SK-N-SH treated with all-trans-retinoic acid at 6 μM for 48 hours (cell line): Measurements from ENCODE around the gene CDHR3.

Experiments used
- ATAC-seq: fragments of 200-7000 bp; cut with Tn5 transposase; 3 replicates; pipeline ENCODE4 v1.9.1; 2020; ENCODE audit warnings: mild to moderate bottlenecking, moderate library complexity
- ARNTL ChIP-seq: fragments of 450-650 bp; formaldehyde crosslinking; IDR thresholded peaks from 2 replicates; pipeline ENCODE4 v1.5.0; 2020; ENCODE audit warnings: low read depth, mild to moderate bottlenecking, moderate library complexity, borderline replicate concordance
- BACH2 ChIP-seq: fragments of 250-450 bp; sonication (Bioruptor Pico); IDR thresholded peaks from 2 replicates; pipeline ENCODE4 v1.9.0; 2021; ENCODE audit warnings: mild to moderate bottlenecking, borderline replicate concordance
- CREB5 ChIP-seq: fragments of 250-450 bp; sonication (Bioruptor Pico); IDR thresholded peaks from 2 replicates; pipeline ENCODE4 v1.5.1; 2020; ENCODE audit warnings: low read depth, mild to moderate bottlenecking, moderate library complexity
- CSDC2 ChIP-seq: fragments of 250-450 bp; sonication (Bioruptor Pico); IDR thresholded peaks from 2 replicates; pipeline ENCODE4 v1.5.0; 2020; ENCODE audit warnings: mild to moderate bottlenecking, moderate library complexity
- CSRNP3 ChIP-seq: fragments of 250-450 bp; sonication (Bioruptor Pico); IDR thresholded peaks from 2 replicates; pipeline ENCODE4 v1.5.1; 2021; ENCODE audit warnings: mild to moderate bottlenecking, moderate library complexity
- ESRRG ChIP-seq: fragments of 250-450 bp; sonication (Bioruptor Pico); IDR thresholded peaks from 2 replicates; pipeline ENCODE4 v1.6.1; 2021; ENCODE audit warnings: mild to moderate bottlenecking
- GLIS3 ChIP-seq: fragments of 250-450 bp; sonication (Bioruptor Pico); IDR thresholded peaks from 2 replicates; pipeline ENCODE4 v1.5.0; 2020; ENCODE audit warnings: mild to moderate bottlenecking, moderate library complexity
- ISL1 ChIP-seq: fragments of 250-450 bp; sonication (Bioruptor Pico); IDR thresholded peaks from 2 replicates; pipeline ENCODE4 v2.1.2; 2022; ENCODE audit warnings: mild to moderate bottlenecking, moderate library complexity
- OSR1 ChIP-seq: fragments of 250-450 bp; sonication (Bioruptor Pico); IDR thresholded peaks from 2 replicates; pipeline ENCODE4 v1.8.0; 2022; ENCODE audit warnings: moderate library complexity, mild to moderate bottlenecking, inconsistent platforms
- POU6F1 ChIP-seq: fragments of 250-450 bp; sonication (Bioruptor Pico); IDR thresholded peaks from 2 replicates; pipeline ENCODE4 v1.8.0; 2021; ENCODE audit warnings: low read depth, mild to moderate bottlenecking, moderate library complexity, borderline replicate concordance
- PPARA ChIP-seq: fragments of 250-450 bp; sonication (Bioruptor Pico); IDR thresholded peaks from 2 replicates; pipeline ENCODE4 v1.5.0; 2020; ENCODE audit warnings: mild to moderate bottlenecking, borderline replicate concordance
- RARB ChIP-seq: fragments of 250-450 bp; sonication (Bioruptor Pico); IDR thresholded peaks from 2 replicates; pipeline ENCODE4 v1.8.0; 2021; ENCODE audit warnings: mild to moderate bottlenecking, moderate library complexity
- TCF4 ChIP-seq: fragments of 250-450 bp; sonication (Bioruptor Pico); IDR thresholded peaks from 2 replicates; pipeline ENCODE4 v1.8.0; 2021; ENCODE audit warnings: mild to moderate bottlenecking, moderate library complexity, borderline replicate concordance
- TOX ChIP-seq: fragments of 250-450 bp; sonication (Bioruptor Pico); IDR thresholded peaks from 2 replicates; pipeline ENCODE4 v1.8.0; 2021; ENCODE audit warnings: mild to moderate bottlenecking, moderate library complexity, borderline replicate concordance
- ZC3H10 ChIP-seq: fragments of 250-450 bp; sonication (Bioruptor Pico); IDR thresholded peaks from 2 replicates; pipeline ENCODE4 v1.5.1; 2021; ENCODE audit warnings: mild to moderate bottlenecking, moderate library complexity
- ZFP3 ChIP-seq: fragments of 250-450 bp; sonication (Bioruptor Pico); IDR thresholded peaks from 2 replicates; pipeline ENCODE4 v1.5.0; 2020; ENCODE audit warnings: mild to moderate bottlenecking, moderate library complexity
- ZNF565 ChIP-seq: fragments of 450-650 bp; formaldehyde crosslinking; conservative IDR thresholded peaks from 2 replicates; pipeline ENCODE4 v1.5.0; 2020; ENCODE audit warnings: low read depth, mild to moderate bottlenecking, moderate library complexity
- ZNF70 ChIP-seq: fragments of 450-650 bp; formaldehyde crosslinking; IDR thresholded peaks from 2 replicates; pipeline ENCODE4 v1.5.0; 2020; ENCODE audit warnings: mild to moderate bottlenecking, moderate library complexity
- ZNF8 ChIP-seq: fragments of 450-650 bp; formaldehyde crosslinking; IDR thresholded peaks from 2 replicates; pipeline ENCODE4 v1.5.0; 2020; ENCODE audit warnings: mild to moderate bottlenecking, moderate library complexity
- TF ChIP-seq, protein P1 (sequence below): fragments of 250-450 bp; sonication (Bioruptor Pico); IDR thresholded peaks from 2 replicates; pipeline ENCODE4 v1.8.0; 2020; ENCODE audit warnings: mild to moderate bottlenecking, moderate library complexity, borderline replicate concordance

Gene CDHR3

DNA sequence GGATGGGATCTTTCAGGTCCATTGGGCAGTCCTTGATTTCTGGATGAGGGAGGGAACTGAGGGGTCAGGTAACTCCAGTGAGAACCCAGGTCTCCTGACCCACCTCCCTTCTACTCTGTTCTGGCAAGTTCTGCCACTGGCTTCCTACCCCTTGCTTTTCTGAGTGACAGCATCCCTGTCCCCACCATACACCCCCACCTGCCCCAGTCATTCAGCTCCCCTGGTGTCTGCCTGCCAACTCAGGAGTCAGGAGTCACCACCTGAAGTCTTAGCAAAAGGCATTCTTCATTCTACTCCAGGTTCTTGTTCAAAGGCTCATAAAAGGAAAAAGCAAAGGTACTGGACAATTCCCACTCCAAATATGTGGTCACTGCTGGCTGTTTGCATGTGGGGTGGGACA is 26.6 kb downstream of the CDHR3 start:
- TF ChIP-seq ZFP3 (CRISPR knock-in tag) (no peak), TCF4 (CRISPR knock-in tag) (no peak), RARB (CRISPR knock-in tag) (no peak), GLIS3 (CRISPR knock-in tag) (no peak), PPARA (CRISPR knock-in tag) (no peak), POU6F1 (CRISPR knock-in tag) (no peak), CSRNP3 (CRISPR knock-in tag) (no peak), OSR1 (CRISPR knock-in tag) (no peak), ESRRG (CRISPR knock-in tag) (no peak), ISL1 (no peak), ZC3H10 (CRISPR knock-in tag) (no peak)
- no peak for ATAC-seq

GRCh38 chr7:105990141-105990540 is 27.1 kb downstream of the CDHR3 start:
- TF ChIP-seq CREB5 (CRISPR knock-in tag): no peak
- no peak for TF ChIP-seq ZNF8 (CRISPR knock-in tag)
- no peak for TF ChIP-seq ARNTL (CRISPR knock-in tag)
- no peak for TF ChIP-seq ZNF70
- TF ChIP-seq ESRRG (CRISPR knock-in tag): no peak
- TF ChIP-seq, protein P1, sequence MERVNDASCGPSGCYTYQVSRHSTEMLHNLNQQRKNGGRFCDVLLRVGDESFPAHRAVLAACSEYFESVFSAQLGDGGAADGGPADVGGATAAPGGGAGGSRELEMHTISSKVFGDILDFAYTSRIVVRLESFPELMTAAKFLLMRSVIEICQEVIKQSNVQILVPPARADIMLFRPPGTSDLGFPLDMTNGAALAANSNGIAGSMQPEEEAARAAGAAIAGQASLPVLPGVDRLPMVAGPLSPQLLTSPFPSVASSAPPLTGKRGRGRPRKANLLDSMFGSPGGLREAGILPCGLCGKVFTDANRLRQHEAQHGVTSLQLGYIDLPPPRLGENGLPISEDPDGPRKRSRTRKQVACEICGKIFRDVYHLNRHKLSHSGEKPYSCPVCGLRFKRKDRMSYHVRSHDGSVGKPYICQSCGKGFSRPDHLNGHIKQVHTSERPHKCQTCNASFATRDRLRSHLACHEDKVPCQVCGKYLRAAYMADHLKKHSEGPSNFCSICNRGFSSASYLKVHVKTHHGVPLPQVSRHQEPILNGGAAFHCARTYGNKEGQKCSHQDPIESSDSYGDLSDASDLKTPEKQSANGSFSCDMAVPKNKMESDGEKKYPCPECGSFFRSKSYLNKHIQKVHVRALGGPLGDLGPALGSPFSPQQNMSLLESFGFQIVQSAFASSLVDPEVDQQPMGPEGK: no peak
- no peak for TF ChIP-seq ZC3H10 (CRISPR knock-in tag)
- TF ChIP-seq POU6F1 (CRISPR knock-in tag): no peak
- ATAC-seq: no peak

GRCh38 chr7:105990727-105991453 is 27.8 kb downstream of the CDHR3 start:
- ATAC-seq: peak; percentile 46
- TF ChIP-seq GLIS3 (CRISPR knock-in tag) (no peak), CREB5 (CRISPR knock-in tag) (no peak)

- no peak for ATAC-seq
- no peak for TF ChIP-seq ZFP3 (CRISPR knock-in tag)
- TF ChIP-seq POU6F1 (CRISPR knock-in tag): no peak
- TF ChIP-seq BACH2 (CRISPR knock-in tag): no peak
- TF ChIP-seq OSR1 (CRISPR knock-in tag): no peak
- no peak for TF ChIP-seq CSDC2
- no peak for TF ChIP-seq ISL1
- no peak for TF ChIP-seq ZNF565 (CRISPR knock-in tag)
- no peak for TF ChIP-seq GLIS3 (CRISPR knock-in tag)
- TF ChIP-seq CREB5 (CRISPR knock-in tag): no peak
- no peak for TF ChIP-seq ZNF70
- TF ChIP-seq TOX (CRISPR knock-in tag): no peak
- TF ChIP-seq RARB (CRISPR knock-in tag): no peak
- TF ChIP-seq, protein P1: no peak
Observed at GRCh38 chr7:105992905-105993304, 29.8 kb downstream of the CDHR3 start.
